NCI-H1694 (cell line): Measurements from ENCODE around the gene LDAH.
A peak's percentile ranks its signal among the peaks of the same experiment; 100 is the strongest.

ENCODE experiments used
- DNase-seq: peaks from one replicate; lab custom pipeline; 2025; lab: John Stamatoyannopoulos, UW

LDAH gene

DNA sequence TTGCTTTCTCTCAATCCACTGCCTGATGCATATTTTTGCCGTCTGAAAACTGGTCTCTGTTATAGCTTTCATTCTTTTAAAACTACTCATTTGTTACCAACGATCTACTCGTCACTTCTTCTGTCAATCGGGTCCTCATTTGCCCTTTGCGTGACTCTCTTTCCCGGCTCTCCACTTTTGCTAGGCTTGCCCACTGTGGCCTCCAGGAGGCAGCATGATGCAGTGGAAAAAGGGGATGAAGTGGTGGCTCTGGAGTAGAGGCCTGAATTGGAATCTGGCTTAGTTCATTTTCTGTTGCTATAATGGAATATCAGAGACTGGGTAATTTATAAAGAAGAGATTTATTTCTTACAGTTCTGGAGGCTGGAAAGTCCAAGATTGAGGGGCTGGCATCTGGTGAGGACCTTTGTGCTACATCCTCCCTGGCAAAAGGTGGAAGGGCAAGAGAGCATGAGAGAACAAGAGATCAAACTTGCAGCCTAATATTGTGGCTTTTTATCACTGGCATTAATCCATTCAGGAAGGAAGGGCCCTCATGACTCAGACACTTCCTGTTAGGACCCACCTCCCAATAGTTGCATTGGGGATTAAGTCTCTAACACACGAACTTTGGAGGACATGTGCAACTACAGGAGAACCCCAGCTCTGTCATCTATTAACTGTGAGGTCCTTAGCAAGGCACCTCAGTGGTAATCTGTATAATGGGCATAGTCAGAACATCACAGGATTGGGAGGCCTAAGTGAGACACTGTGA is 140.6 kb downstream of the LDAH start:
- peak; percentile 30 for DNase-seq

- DNase-seq, result no peak
Observed at GRCh38 chr2:20680744-20681375, 142.0 kb downstream of the LDAH start.

GRCh38 chr2:20678780-20679179 is 144.1 kb downstream of the LDAH start:
- no peak for DNase-seq

DNA sequence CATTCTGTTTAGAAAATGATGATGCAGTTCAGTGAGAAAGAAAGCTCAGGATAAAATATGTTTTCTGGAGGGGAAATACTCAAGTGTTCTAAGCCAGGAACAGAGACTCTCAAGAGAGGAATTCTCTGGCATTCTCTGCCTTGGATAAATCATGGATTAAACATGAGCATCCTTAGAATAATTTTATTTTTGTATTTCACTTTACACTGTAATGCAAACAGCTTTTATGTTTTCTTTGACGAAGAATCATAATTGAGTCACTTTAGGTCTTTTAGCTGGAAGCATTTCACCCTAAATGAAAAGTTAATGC is 144.9 kb downstream of the LDAH start:
- no peak for DNase-seq

DNA sequence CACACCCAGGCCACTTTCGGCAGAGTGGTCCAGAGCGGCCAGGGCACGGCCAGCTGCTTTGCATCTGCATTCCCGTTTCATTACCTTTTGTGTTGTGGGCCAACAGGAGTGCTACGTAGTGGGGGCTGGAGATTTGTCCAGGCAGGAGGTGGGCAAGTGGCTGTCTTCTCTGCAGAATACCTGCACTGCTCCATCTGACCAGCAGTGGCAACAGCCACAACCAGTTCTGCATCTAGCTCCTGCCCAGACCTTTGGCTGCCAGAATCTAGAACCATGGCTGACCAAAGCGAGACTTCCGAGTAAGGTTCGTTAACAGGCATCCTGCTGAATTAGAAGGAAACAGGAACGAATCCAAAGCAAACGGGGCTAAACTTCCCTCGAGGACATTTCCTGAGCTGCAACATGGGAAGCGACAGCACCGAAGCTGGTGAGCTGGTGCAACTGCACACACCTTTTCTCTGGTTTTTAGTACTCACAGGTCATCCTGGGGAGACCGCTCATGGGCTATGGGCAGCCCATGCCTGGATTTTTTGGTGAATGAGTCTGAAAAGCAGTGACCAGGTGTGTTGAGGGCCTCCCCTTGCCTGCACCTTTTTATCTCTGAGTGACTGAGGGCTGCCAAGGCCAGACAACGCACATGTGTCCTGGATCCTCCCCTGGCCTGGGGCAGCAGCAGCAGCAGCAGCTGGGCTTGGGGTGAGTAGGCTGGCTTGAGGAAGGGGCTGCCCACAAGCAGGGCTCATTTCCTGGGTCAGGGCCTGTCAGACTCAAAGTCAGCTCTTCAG is 145.4 kb downstream of the LDAH start:
- no peak for DNase-seq

- DNase-seq, result no peak
Observed at GRCh38 chr2:20676353-20677215, 146.3 kb downstream of the LDAH start.

DNA sequence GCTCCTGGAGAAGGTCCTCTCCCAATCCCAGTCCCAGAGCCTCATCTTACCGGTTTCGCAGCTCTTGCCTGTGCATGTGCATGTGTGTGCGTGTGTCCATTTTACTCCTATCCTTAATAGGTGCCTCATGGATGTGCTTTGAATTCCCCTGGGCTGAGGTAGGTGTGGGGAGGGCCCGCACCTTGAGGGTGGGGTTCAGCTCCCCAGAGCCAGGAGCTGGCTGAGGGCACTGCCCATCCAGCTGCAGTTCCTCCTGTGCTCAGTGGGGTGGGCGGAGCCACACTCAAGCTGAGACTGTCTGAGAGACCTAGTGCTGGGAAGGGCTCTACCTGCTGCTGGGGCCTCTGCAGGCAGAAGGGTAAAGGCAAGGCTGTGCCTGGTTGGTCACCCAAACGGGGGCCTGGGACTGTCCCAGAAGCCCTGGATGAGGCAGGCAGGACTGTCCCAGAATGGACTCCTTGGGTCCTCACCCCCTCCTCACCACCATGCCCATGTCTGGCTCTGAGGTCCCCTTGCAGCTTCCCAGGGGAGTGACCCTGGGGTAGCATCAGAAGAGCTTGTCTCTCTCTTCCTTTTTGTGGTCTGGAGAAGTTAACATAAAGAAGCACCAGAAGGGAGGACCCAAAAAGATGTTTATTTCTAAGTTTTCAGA is 147.1 kb downstream of the LDAH start:
- DNase-seq, result no peak

GRCh38 chr2:20674974-20675679 is 147.8 kb downstream of the LDAH start:
- DNase-seq, result no peak

DNA sequence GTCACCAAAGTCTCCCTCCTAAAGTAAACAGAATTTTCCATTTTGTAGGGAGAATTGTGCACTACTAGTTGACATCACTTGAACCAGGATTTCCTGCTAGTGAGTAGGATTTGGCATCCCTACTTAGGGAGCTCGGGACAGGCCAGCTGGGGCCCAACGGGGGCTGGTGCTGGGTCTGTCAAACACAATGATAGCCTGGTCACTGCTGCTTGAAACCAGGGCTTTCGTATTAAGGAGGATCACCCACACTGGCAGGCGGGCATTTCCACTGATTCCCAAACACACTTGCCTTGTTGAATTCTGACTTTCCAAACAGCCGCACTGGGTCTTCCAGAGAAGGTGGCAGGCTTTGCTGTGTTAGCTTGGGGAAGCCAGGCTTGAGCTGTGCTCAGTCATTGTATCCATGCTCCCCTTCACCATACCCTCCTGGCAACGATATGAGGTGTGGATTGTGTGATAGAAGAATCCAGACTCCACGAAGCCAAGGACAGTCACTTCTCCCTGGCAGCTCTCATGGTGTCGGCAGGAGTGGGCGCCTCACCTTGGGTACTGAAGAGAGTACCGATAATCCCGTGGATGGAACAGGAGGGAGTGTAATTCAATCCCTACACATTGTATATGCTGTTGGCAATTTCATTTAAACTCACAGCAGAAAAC is 148.5 kb downstream of the LDAH start:
- no peak for DNase-seq

DNA sequence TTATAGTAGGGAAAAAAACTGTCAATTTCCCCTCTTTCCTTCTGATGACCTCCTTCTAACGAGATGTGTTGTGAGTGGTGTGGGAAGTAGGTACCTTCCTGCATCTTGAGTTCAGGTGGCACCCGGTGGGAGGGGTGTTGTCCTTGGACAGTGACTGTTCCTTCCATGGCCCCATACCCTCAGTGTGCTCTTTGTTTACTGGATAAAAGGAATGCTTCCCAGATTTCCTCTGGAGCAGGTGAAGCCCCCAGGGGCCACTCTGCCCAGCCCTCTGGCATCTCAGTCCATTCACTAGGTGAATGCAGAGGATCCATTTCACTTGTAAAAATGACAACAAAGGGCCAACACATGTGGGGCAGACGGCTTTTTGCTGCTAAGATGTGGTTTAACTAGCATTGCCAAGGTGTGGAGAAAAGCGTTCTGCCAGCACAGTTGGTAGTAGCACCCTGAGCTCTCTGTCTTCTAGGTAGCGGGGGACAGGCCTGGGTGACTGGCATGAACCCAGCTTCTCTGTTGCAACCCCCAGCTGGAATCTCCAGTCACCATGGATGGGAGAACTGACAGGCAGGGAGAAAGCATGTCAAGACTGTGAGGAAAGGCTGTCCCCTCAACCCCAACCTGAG is 149.1 kb downstream of the LDAH start:
- no peak for DNase-seq

- DNase-seq, result no peak
Observed at GRCh38 chr2:20672201-20672951, 150.5 kb downstream of the LDAH start.

DNA sequence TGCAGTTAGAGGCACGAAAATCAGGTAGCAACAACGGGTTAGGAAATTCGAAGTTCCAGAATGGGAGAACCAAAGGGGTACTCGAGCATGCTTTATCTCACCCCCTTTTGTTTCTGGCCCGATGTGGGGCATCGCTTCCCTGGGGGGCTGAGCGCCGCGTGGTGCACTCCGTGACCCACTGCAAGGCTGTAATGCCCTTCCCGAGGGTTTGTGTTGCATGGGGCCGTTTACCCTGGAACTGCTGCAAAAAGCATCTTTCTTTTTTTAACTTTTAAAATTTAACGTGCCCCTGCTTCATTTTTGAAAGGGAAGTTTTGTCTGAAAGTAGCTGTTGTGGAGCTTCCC is 151.2 kb downstream of the LDAH start:
- no peak for DNase-seq

DNA sequence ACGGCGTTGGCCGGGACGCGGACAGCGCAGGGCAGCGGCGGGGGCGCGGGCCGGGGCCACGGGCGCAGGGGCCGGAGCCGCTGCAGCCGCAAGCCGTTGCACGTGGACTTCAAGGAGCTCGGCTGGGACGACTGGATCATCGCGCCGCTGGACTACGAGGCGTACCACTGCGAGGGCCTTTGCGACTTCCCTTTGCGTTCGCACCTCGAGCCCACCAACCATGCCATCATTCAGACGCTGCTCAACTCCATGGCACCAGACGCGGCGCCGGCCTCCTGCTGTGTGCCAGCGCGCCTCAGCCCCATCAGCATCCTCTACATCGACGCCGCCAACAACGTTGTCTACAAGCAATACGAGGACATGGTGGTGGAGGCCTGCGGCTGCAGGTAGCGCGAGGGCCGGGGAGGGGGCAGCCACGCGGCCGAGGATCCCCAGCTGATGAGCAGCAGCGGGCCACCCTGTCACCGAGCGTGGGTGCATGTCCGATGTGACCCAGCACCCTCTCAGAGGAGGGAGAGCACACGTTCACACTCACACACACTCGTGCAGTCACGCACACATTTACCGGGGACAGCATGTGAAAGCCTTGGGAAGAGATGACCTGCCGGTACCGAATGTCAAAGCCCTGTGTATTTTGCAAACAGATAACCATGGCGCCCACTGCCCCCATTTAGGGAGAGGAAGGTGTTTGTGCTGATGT is 151.7 kb downstream of the LDAH start:
- no peak for DNase-seq

DNA sequence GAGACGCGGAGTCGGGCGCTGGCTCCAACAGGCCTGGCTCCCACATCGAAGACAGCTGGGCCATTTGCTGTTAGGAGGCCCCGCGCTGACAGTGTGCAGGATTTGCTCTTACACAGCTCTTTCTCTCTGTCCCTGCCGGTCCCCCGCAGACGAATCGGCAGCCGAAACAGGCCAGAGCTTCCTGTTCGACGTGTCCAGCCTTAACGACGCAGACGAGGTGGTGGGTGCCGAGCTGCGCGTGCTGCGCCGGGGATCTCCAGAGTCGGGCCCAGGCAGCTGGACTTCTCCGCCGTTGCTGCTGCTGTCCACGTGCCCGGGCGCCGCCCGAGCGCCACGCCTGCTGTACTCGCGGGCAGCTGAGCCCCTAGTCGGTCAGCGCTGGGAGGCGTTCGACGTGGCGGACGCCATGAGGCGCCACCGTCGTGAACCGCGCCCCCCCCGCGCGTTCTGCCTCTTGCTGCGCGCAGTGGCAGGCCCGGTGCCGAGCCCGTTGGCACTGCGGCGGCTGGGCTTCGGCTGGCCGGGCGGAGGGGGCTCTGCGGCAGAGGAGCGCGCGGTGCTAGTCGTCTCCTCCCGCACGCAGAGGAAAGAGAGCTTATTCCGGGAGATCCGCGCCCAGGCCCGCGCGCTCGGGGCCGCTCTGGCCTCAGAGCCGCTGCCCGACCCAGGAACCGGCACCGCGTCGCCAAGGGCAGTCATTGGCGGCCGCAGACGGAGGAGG is 152.4 kb downstream of the LDAH start:
- no peak for DNase-seq

- no peak for DNase-seq
Observed at GRCh38 chr2:20669562-20670314, 153.2 kb downstream of the LDAH start.

DNA sequence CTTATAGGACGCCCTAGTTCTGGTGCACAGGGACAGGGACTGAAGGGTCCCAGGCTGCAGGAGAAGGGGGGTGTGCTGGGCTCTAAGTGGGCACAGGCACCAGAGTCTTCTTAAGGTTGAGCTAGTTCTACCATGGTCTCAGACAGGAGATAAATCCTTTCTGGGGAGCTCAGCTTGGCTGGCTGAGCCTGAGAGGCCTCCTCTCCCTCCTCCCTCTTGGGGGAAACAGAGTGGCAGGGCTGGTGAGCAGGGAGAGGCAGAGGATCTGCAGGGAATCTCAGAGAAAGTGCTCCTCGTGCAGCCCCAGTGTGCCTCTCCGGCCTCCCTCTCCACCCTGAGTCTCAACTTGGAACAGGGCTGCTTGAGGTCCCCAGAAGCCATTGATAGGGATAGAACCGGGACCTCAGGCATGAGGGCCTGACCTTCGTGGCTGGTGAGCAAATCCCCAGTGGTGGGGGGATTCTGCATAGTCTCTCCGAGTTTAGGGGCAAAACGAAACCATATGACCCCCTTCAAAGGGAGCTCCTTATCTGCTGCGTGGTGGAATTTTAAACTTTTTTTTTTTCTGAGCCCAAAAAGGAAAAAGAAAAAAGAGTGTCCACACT is 153.9 kb downstream of the LDAH start:
- DNase-seq, result no peak

GRCh38 chr2:20668451-20668850 is 154.4 kb downstream of the LDAH start:
- no peak for DNase-seq
